ENCODE measurements around the gene FBXO4.
"Not testable (repeated sequence)": the region's sequence is repeated elsewhere in the genome, so short reads cannot be mapped to it uniquely, and the experiment has no call there.

Gene FBXO4

DNA sequence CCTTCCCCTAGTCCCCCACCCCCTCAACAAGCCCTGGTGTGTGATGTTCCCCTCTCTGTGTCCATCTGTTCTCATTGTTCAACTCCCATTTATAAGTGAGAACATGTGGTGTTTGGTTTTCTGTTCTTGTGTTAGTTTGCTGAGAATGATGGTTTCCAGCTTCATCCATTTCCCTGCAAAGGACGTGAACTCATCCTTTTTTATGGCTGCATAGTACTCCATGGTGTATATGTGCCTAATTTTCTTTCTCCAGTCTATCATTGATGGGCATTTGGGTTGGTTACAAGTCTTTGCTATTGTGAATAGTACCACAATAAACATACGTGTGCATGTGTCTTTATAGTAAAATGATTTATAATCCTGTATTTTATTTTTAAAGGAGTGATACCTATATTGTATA is 57.8 kb downstream of the FBXO4 start:
- not testable (repeated sequence) for DNase-seq (ENCODE audit: low read depth)

DNA sequence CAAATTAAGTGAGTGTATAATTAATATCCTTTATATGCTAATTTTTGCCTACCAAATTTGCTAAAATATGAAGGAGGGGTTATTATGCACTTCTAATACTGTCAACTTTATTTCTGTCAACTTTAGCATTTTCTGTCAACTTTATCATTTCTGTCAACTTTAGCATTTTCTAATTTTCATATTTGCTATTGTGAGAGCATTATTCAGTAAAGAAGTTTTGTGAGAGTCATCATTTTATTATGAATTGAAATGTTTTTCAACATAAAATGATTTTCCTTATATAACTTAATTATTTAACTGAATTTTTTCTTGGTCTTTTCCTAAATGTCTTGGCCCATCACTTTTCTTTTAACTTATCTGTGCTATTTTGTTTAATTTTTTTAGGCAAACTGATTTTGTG is 58.2 kb downstream of the FBXO4 start:
- DNase-seq (ENCODE audit: low read depth) = no peak

DNA sequence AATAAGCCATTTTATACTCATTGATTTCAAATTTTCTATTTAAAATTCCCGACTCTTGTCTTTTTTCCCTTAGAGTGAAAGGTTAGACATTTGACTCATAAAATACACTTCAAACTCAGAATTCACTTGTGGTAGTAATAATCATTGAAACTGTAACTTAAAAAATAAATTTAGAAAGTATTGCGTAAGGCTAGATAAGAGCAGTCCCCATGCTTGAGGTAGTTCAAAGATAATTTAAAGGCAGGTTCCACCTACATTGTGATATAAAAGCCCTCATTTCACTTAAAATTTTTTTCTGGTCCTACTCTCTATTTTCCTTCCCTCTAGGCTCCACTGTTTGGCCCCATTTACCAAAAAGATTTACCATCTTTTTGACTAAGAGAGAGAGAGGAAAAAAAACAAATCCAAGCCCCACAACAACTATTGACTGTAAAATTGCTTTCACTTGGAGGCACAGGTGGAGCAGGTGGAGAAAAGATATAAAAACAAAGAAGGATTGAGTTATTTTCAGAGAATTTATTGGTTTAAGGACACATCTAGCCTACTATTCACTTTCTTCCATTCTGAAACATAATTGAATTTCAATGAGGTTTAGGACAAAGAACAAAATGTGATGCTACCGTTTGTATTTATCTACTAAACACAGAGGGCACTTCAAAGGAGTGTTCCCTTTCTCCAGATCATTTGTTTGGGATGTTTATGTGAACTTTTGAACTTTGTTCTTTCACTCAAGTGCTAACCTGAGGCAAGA is 61.0 kb downstream of the FBXO4 start:
- no peak for DNase-seq (ENCODE audit: low read depth)

All from amniotic epithelial cell (primary cell).